Measurements from ENCODE around the gene MYBPC3.
A peak's percentile ranks its signal among the peaks of the same experiment; 100 is the strongest.

Gene MYBPC3

GRCh38 chr11:47328449-47329390 lies 23.8 kb downstream of the MYBPC3 start:
- peaks cover 26% of the 10 kb centered on the region for H3K36me3 ChIP-seq (ENCODE audit: control insufficient read depth, insufficient read depth, low read length)
- no peaks in the 10 kb centered on the region for H3K27me3 ChIP-seq (replicated peaks; ENCODE audit: control insufficient read depth, insufficient read depth, low read length)
- H3K4me3 ChIP-seq (replicated peaks; ENCODE audit: low read depth, low read length): no peak overlapping the region
- TF ChIP-seq CTCF (IDR thresholded peaks at IDR 0.05; ENCODE audit: insufficient read depth, low read length, poor library complexity, severe bottlenecking): peak; percentile 35
- DNase-seq (ENCODE audit: extremely low read depth, insufficient read length): peak; percentile 51

- Histone ChIP-seq H3K36me3 (ENCODE audit: control insufficient read depth, insufficient read depth, low read length) (peaks cover 28% of the 10 kb centered on the region), H3K4me3 (replicated peaks; ENCODE audit: low read depth, low read length) (no peak overlapping the region), H3K27me3 (replicated peaks; ENCODE audit: control insufficient read depth, insufficient read depth, low read length) (no peaks in the 10 kb centered on the region)
- TF ChIP-seq CTCF (IDR thresholded peaks at IDR 0.05; ENCODE audit: insufficient read depth, low read length, poor library complexity, severe bottlenecking): no peak
- DNase-seq (ENCODE audit: extremely low read depth, insufficient read length): no peak
Observed at GRCh38 chr11:47327949-47328348, 24.6 kb downstream of the MYBPC3 start.

GRCh38 chr11:47327025-47327424 lies 25.5 kb downstream of the MYBPC3 start:
- Histone ChIP-seq H3K27me3 (replicated peaks; ENCODE audit: control insufficient read depth, insufficient read depth, low read length) (no peaks in the 10 kb centered on the region), H3K4me3 (replicated peaks; ENCODE audit: low read depth, low read length) (no peak overlapping the region), H3K36me3 (ENCODE audit: control insufficient read depth, insufficient read depth, low read length) (peaks cover 28% of the 10 kb centered on the region)
- no peak for TF ChIP-seq CTCF (IDR thresholded peaks at IDR 0.05; ENCODE audit: insufficient read depth, low read length, poor library complexity, severe bottlenecking)
- DNase-seq (ENCODE audit: extremely low read depth, insufficient read length): no peak

GRCh38 chr11:47326198-47326597 lies 26.3 kb downstream of the MYBPC3 start:
- TF ChIP-seq CTCF (IDR thresholded peaks at IDR 0.05; ENCODE audit: insufficient read depth, low read length, poor library complexity, severe bottlenecking): no peak

GRCh38 chr11:47325271-47326041 lies 27.0 kb downstream of the MYBPC3 start:
- no peak for DNase-seq (ENCODE audit: extremely low read depth, insufficient read length)

More at GRCh38 chr11:47326198-47326597, 26.3 kb downstream of the MYBPC3 start:
- no peak for DNase-seq (ENCODE audit: extremely low read depth, insufficient read length)
- peaks cover 29% of the 10 kb centered on the region for H3K36me3 ChIP-seq (ENCODE audit: control insufficient read depth, insufficient read depth, low read length)
- no peaks in the 10 kb centered on the region for H3K27me3 ChIP-seq (replicated peaks; ENCODE audit: control insufficient read depth, insufficient read depth, low read length)
- no peak overlapping the region for H3K4me3 ChIP-seq (replicated peaks; ENCODE audit: low read depth, low read length)

More at GRCh38 chr11:47325271-47326041, 27.0 kb downstream of the MYBPC3 start:
- Histone ChIP-seq H3K36me3 (ENCODE audit: control insufficient read depth, insufficient read depth, low read length) (peaks cover 29% of the 10 kb centered on the region), H3K4me3 (replicated peaks; ENCODE audit: low read depth, low read length) (no peak overlapping the region), H3K27me3 (replicated peaks; ENCODE audit: control insufficient read depth, insufficient read depth, low read length) (no peaks in the 10 kb centered on the region)
- TF ChIP-seq CTCF (IDR thresholded peaks at IDR 0.05; ENCODE audit: insufficient read depth, low read length, poor library complexity, severe bottlenecking): no peak
